Glutamatergic neuron (in vitro differentiated cells): ENCODE results near the gene TP53BP1. TPM values are rescaled to one million over a fixed set of nuclear protein-coding genes. Genes with fewer than 3 reads are reported as not detected.
"Not testable (repeated sequence)": the region's sequence is repeated elsewhere in the genome, so short reads cannot be mapped to it uniquely, and the experiment has no call there.

ENCODE experiments used
- DNase-seq: peaks from one replicate; pipeline ENCODE4 v3.0.0; 2022
- H3K27ac Mint-ChIP-seq: one replicate; pipeline ENCODE4 v1.8.0; 2020; ENCODE audit warnings: mild to moderate bottlenecking, mixed read lengths, inconsistent platforms; ENCODE audit not compliant: unreplicated experiment
- H3K27me3 Mint-ChIP-seq: one replicate; pipeline ENCODE4 v1.8.0; 2020; ENCODE audit warnings: mild to moderate bottlenecking, moderate library complexity, mixed read lengths, inconsistent platforms; ENCODE audit not compliant: unreplicated experiment
- H3K36me3 Mint-ChIP-seq: one replicate; pipeline ENCODE4 v1.8.0; 2020; ENCODE audit warnings: mild to moderate bottlenecking, mixed read lengths, inconsistent platforms; ENCODE audit not compliant: unreplicated experiment
- H3K4me1 Mint-ChIP-seq: one replicate; pipeline ENCODE4 v1.8.0; 2020; ENCODE audit warnings: mild to moderate bottlenecking, low read depth, mixed read lengths, inconsistent platforms; ENCODE audit not compliant: unreplicated experiment
- H3K4me3 Mint-ChIP-seq: one replicate; pipeline ENCODE4 v1.8.0; 2020; ENCODE audit warnings: mild to moderate bottlenecking, mixed read lengths, inconsistent platforms; ENCODE audit not compliant: unreplicated experiment
- H3K9me3 Mint-ChIP-seq: one replicate; pipeline ENCODE4 v1.8.0; 2020; ENCODE audit warnings: mild to moderate bottlenecking, moderate library complexity, mixed read lengths, inconsistent platforms; ENCODE audit not compliant: unreplicated experiment
- CTCF ChIP-seq: fragments of 200-600 bp; sonication (generic); IDR thresholded peaks from one replicate; pipeline ENCODE4 v1.5.0; 2021; ENCODE audit not compliant: partially characterized antibody, unreplicated experiment
- total RNA-seq: library from RNA; stranded (reverse); fragmentation: NEBNext Ultra II Directional; extraction: Animal tissue kit (Norgen Biotek cat#: 25700); gene quantifications from one replicate; pipeline ENCODE4 v1.2.1, GENCODE V29; 2021; ENCODE audit not compliant: unreplicated experiment

TP53BP1 gene
- total RNA-seq, 1 donor from 2014 or later = 142 TPM

GRCh38 chr15:43406189-43406588 lies 86.8 kb downstream of the TP53BP1 start:
- Mint-ChIP-seq H3K27ac (no peak overlapping the region), H3K4me1 (no peaks in the 10 kb centered on the region), H3K27me3 (no peaks in the 10 kb centered on the region), H3K9me3 (no peaks in the 10 kb centered on the region), H3K4me3 (no peak overlapping the region), H3K36me3 (no peaks in the 10 kb centered on the region)
- TF ChIP-seq CTCF = no peak
- DNase-seq = no peak

- Mint-ChIP-seq H3K27me3 (no peaks in the 10 kb centered on the region), H3K9me3 (no peaks in the 10 kb centered on the region), H3K36me3 (no peaks in the 10 kb centered on the region), H3K4me1 (no peaks in the 10 kb centered on the region), H3K4me3 (no peak overlapping the region), H3K27ac (no peak overlapping the region)
- TF ChIP-seq CTCF = no peak
- DNase-seq = no peak
These were observed 88.8 kb downstream of the TP53BP1 start for GRCh38 chr15:43404130-43404529.

- no peaks in the 10 kb centered on the region for H3K4me1 Mint-ChIP-seq
- no peaks in the 10 kb centered on the region for H3K36me3 Mint-ChIP-seq
- H3K4me3 Mint-ChIP-seq = no peak overlapping the region
- H3K27me3 Mint-ChIP-seq = no peaks in the 10 kb centered on the region
- DNase-seq = no peak
- no peak for TF ChIP-seq CTCF
- H3K27ac Mint-ChIP-seq = no peak overlapping the region
- H3K9me3 Mint-ChIP-seq = no peaks in the 10 kb centered on the region
These were observed 89.3 kb downstream of the TP53BP1 start for GRCh38 chr15:43403616-43404015.

GRCh38 chr15:43402255-43402654 lies 90.7 kb downstream of the TP53BP1 start:
- no peaks in the 10 kb centered on the region for H3K9me3 Mint-ChIP-seq
- H3K36me3 Mint-ChIP-seq = no peaks in the 10 kb centered on the region
- no peak overlapping the region for H3K27ac Mint-ChIP-seq

GRCh38 chr15:43393592-43393991 lies 99.4 kb downstream of the TP53BP1 start:
- not testable (repeated sequence) for H3K27ac Mint-ChIP-seq, H3K4me1 Mint-ChIP-seq, H3K36me3 Mint-ChIP-seq, H3K27me3 Mint-ChIP-seq, H3K4me3 Mint-ChIP-seq, DNase-seq, H3K9me3 Mint-ChIP-seq

More at GRCh38 chr15:43402255-43402654, 90.7 kb downstream of the TP53BP1 start:
- Mint-ChIP-seq H3K27me3 (no peaks in the 10 kb centered on the region), H3K4me3 (no peak overlapping the region), H3K4me1 (no peaks in the 10 kb centered on the region)
- DNase-seq = no peak
- no peak for TF ChIP-seq CTCF

- H3K27ac Mint-ChIP-seq = no peak overlapping the region
- no peaks in the 10 kb centered on the region for H3K27me3 Mint-ChIP-seq
- no peaks in the 10 kb centered on the region for H3K9me3 Mint-ChIP-seq
- no peak for DNase-seq
- no peak overlapping the region for H3K4me3 Mint-ChIP-seq
- peaks cover 4% of the 10 kb centered on the region for H3K36me3 Mint-ChIP-seq
- TF ChIP-seq CTCF = no peak
- no peaks in the 10 kb centered on the region for H3K4me1 Mint-ChIP-seq
These were observed 102.2 kb downstream of the TP53BP1 start for GRCh38 chr15:43390723-43391122.
